ENCODE measurements around the gene COL4A4.

DNA sequence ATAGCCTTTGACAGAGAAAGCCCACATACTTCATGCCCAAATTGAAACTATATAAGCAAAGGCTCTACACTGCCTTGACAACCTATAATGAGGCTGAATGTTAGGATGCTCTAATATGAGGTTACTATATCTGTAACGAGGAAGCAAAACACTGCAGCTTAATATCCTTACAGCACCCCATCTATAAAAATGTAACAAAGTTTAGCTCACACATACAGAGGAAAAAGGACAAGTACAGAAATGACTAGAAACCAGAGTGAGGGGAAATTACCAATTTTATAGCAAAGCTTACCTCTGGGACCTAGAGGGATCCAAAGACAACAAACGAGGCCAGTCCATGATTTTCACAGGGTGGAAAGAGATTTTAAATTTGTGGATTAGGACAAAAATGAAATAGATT is 138.5 kb downstream of the COL4A4 start:
- TF ChIP-seq, protein P1, sequence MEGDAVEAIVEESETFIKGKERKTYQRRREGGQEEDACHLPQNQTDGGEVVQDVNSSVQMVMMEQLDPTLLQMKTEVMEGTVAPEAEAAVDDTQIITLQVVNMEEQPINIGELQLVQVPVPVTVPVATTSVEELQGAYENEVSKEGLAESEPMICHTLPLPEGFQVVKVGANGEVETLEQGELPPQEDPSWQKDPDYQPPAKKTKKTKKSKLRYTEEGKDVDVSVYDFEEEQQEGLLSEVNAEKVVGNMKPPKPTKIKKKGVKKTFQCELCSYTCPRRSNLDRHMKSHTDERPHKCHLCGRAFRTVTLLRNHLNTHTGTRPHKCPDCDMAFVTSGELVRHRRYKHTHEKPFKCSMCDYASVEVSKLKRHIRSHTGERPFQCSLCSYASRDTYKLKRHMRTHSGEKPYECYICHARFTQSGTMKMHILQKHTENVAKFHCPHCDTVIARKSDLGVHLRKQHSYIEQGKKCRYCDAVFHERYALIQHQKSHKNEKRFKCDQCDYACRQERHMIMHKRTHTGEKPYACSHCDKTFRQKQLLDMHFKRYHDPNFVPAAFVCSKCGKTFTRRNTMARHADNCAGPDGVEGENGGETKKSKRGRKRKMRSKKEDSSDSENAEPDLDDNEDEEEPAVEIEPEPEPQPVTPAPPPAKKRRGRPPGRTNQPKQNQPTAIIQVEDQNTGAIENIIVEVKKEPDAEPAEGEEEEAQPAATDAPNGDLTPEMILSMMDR (tag by site-specific recombination; IDR thresholded peaks at IDR 0.05): no peak
- TF ChIP-seq ZFP37 (tag by site-specific recombination; IDR thresholded peaks at IDR 0.05) (no peak), ZBTB21 (tag by site-specific recombination; IDR thresholded peaks at IDR 0.05) (no peak), TCF7L2 (IDR thresholded peaks at IDR 0.05; ENCODE audit: borderline replicate concordance, low read depth, low read length) (no peak), ZSCAN16 (tag by site-specific recombination; IDR thresholded peaks at IDR 0.05) (no peak), ZNF184 (tag by site-specific recombination; IDR thresholded peaks at IDR 0.05) (no peak)
- TF ChIP-seq, protein P2, sequence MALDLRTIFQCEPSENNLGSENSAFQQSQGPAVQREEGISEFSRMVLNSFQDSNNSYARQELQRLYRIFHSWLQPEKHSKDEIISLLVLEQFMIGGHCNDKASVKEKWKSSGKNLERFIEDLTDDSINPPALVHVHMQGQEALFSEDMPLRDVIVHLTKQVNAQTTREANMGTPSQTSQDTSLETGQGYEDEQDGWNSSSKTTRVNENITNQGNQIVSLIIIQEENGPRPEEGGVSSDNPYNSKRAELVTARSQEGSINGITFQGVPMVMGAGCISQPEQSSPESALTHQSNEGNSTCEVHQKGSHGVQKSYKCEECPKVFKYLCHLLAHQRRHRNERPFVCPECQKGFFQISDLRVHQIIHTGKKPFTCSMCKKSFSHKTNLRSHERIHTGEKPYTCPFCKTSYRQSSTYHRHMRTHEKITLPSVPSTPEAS (tag by site-specific recombination; IDR thresholded peaks at IDR 0.05): no peak
- TF ChIP-seq, protein P3, sequence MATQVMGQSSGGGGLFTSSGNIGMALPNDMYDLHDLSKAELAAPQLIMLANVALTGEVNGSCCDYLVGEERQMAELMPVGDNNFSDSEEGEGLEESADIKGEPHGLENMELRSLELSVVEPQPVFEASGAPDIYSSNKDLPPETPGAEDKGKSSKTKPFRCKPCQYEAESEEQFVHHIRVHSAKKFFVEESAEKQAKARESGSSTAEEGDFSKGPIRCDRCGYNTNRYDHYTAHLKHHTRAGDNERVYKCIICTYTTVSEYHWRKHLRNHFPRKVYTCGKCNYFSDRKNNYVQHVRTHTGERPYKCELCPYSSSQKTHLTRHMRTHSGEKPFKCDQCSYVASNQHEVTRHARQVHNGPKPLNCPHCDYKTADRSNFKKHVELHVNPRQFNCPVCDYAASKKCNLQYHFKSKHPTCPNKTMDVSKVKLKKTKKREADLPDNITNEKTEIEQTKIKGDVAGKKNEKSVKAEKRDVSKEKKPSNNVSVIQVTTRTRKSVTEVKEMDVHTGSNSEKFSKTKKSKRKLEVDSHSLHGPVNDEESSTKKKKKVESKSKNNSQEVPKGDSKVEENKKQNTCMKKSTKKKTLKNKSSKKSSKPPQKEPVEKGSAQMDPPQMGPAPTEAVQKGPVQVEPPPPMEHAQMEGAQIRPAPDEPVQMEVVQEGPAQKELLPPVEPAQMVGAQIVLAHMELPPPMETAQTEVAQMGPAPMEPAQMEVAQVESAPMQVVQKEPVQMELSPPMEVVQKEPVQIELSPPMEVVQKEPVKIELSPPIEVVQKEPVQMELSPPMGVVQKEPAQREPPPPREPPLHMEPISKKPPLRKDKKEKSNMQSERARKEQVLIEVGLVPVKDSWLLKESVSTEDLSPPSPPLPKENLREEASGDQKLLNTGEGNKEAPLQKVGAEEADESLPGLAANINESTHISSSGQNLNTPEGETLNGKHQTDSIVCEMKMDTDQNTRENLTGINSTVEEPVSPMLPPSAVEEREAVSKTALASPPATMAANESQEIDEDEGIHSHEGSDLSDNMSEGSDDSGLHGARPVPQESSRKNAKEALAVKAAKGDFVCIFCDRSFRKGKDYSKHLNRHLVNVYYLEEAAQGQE (tag by site-specific recombination; IDR thresholded peaks at IDR 0.05): no peak

All from HEK293 (cell line).